ENCODE data around the gene RBM25.
"Not testable (repeated sequence)": the region's sequence is repeated elsewhere in the genome, so short reads cannot be mapped to it uniquely, and the experiment has no call there.

The RBM25 gene

DNA sequence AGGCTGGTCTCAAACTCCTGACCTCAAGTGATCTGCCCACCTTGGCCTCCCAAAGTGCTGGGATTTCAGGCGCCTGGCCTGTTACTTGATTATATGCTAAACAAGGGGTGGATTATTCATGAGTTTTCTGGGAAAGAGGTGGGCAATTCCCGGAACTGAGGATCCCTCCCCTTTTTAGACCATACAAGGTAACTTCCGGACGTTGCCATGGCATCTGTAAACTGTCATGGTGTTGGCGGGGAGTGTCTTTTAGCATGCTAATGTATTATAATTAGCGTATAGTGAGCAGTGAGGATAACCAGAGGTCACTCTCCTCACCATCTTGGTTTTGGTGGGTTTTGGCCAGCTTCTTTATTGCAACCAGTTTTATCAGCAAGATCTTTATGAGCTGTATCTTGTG is 111.5 kb downstream of the RBM25 start:
- DNase-seq (ENCODE audit: low spot score), result not testable (repeated sequence)

DNA sequence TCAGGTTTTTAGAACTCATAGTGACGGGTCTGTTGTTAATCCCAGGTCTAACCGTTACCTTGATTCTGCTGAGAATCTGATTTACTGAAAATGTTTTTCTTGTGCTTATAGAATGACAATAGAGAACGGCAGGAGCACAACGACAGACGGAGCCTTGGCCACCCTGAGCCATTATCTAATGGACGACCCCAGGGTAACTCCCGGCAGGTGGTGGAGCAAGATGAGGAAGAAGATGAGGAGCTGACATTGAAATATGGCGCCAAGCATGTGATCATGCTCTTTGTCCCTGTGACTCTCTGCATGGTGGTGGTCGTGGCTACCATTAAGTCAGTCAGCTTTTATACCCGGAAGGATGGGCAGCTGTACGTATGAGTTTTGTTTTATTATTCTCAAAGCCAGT is 112.4 kb downstream of the RBM25 start:
- no peak for DNase-seq (ENCODE audit: low spot score)

DNA sequence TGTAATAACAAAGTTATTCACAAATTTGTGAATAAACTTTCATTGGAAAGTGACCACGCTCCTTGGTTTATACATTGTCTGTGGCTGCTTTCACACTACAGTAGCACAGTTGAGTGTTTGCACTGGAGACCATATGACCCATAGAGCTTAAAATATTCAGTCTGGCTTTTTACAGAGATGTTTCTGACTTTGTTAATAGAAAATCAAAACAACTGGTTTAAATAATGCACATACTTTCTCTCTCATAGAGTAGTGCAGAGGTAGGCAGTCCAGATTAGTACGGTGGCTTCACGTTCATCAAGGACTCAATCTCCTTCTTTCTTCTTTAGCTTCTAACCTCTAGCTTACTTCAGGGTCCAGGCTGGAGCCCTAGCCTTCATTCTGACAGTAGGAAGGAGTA is 114.2 kb downstream of the RBM25 start:
- DNase-seq (ENCODE audit: low spot score), result no peak

DNA sequence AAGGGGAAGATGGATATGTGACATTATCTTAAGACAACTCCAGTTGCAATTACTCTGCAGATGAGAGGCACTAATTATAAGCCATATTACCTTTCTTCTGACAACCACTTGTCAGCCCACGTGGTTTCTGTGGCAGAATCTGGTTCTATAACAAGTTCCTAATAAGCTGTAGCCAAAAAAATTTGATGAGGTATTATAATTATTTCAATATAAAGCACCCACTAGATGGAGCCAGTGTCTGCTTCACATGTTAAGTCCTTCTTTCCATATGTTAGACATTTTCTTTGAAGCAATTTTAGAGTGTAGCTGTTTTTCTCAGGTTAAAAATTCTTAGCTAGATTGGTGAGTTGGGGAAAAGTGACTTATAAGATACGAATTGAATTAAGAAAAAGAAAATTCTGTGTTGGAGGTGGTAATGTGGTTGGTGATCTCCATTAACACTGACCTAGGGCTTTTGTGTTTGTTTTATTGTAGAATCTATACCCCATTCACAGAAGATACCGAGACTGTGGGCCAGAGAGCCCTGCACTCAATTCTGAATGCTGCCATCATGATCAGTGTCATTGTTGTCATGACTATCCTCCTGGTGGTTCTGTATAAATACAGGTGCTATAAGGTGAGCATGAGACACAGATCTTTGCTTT is 114.9 kb downstream of the RBM25 start:
- DNase-seq (ENCODE audit: low spot score), result no peak

Measured in ecto neural progenitor cell (in vitro differentiated cells).